8988T (cell line): Measurements from ENCODE around the gene BSCL2.
A peak's percentile ranks its signal among the peaks of the same experiment; 100 is the strongest.
"Not testable (repeated sequence)": the region's sequence is repeated elsewhere in the genome, so short reads cannot be mapped to it uniquely, and the experiment has no call there.

ENCODE experiments used
- DNase-seq: peaks from one replicate; pipeline ENCODE4 v3.0.0; 2011

The BSCL2 gene

GRCh38 chr11:62652161-62653006 is 54.8 kb downstream of the BSCL2 start:
- DNase-seq = no peak

- DNase-seq = not testable (repeated sequence)
Observed at GRCh38 chr11:62650283-62650682, 56.9 kb downstream of the BSCL2 start.

- DNase-seq = no peak
Observed at GRCh38 chr11:62649486-62649885, 57.7 kb downstream of the BSCL2 start.

GRCh38 chr11:62648967-62649364 is 58.3 kb downstream of the BSCL2 start:
- no peak for DNase-seq

- no peak for DNase-seq
Observed at GRCh38 chr11:62648185-62648966, 58.8 kb downstream of the BSCL2 start.

- DNase-seq = no peak
Observed at GRCh38 chr11:62647609-62648005, 59.6 kb downstream of the BSCL2 start.

- no peak for DNase-seq
Observed at GRCh38 chr11:62646825-62647608, 60.2 kb downstream of the BSCL2 start.

GRCh38 chr11:62645946-62646824 is 61.0 kb downstream of the BSCL2 start, which contains the start of gene GANAB:
Gene GANAB, minus strand, starts transcription at chr11:62646613. Its CDS starts 14 bp downstream, at chr11:62646599.
- peak; percentile 99 for DNase-seq

GRCh38 chr11:62645671-62645945 is 61.6 kb downstream of the BSCL2 start:
- DNase-seq = no peak

- no peak for DNase-seq
Observed at GRCh38 chr11:62644220-62644619, 63.0 kb downstream of the BSCL2 start.
